CD4-positive, alpha-beta T cell treated with Interferon gamma for 1 hour (primary cell): ENCODE results near the gene ACAP2.

Experiments
- DNase-seq: peaks from one replicate; pipeline ENCODE4 v3.0.0-alpha.2; 2020

ACAP2 gene

GRCh38 chr3:195286115-195286872 lies 156.5 kb downstream of the ACAP2 start:
- DNase-seq = no peak

GRCh38 chr3:195285372-195285771 lies 157.4 kb downstream of the ACAP2 start:
- DNase-seq = no peak

- DNase-seq = no peak
These were observed 158.0 kb downstream of the ACAP2 start for GRCh38 chr3:195284842-195285241.

GRCh38 chr3:195282961-195283360 lies 159.9 kb downstream of the ACAP2 start:
- no peak for DNase-seq

GRCh38 chr3:195274259-195274966 lies 168.4 kb downstream of the ACAP2 start:
- DNase-seq = no peak

- peak; percentile 83 for DNase-seq
These were observed 171.2 kb downstream of the ACAP2 start for GRCh38 chr3:195271410-195272243.

- DNase-seq = peak; percentile 84
These were observed 171.9 kb downstream of the ACAP2 start, which contains the start of gene XXYLT1 for GRCh38 chr3:195270817-195271409. Gene XXYLT1, minus strand, starts transcription at chr3:195271159. Its CDS starts 101 bp downstream, at chr3:195271058.

- no peak for DNase-seq
These were observed 172.6 kb downstream of the ACAP2 start for GRCh38 chr3:195270079-195270816.

- no peak for DNase-seq
These were observed 173.3 kb downstream of the ACAP2 start for GRCh38 chr3:195269375-195270078.

- no peak for DNase-seq
These were observed 174.1 kb downstream of the ACAP2 start for GRCh38 chr3:195268576-195269309.

GRCh38 chr3:195267096-195267495 lies 175.7 kb downstream of the ACAP2 start:
- DNase-seq = no peak

GRCh38 chr3:195266428-195266827 lies 176.4 kb downstream of the ACAP2 start:
- no peak for DNase-seq

GRCh38 chr3:195265363-195265976 lies 177.3 kb downstream of the ACAP2 start:
- DNase-seq = no peak

GRCh38 chr3:195263925-195264600 lies 178.8 kb downstream of the ACAP2 start:
- DNase-seq = no peak

GRCh38 chr3:195263193-195263924 lies 179.5 kb downstream of the ACAP2 start:
- no peak for DNase-seq

- no peak for DNase-seq
These were observed 180.9 kb downstream of the ACAP2 start for GRCh38 chr3:195261925-195262324.

- DNase-seq = peak; percentile 52
These were observed 182.4 kb downstream of the ACAP2 start for GRCh38 chr3:195260280-195260905.

- DNase-seq = peak; percentile 92
These were observed 183.1 kb downstream of the ACAP2 start for GRCh38 chr3:195259475-195260279.
